T-helper 1 cell (primary cell): Measurements from ENCODE around the gene PRKG1.
"Not testable (repeated sequence)": the region's sequence is repeated elsewhere in the genome, so short reads cannot be mapped to it uniquely, and the experiment has no call there.

Experiments used
- DNase-seq, 5 donors: peaks; one replicate each; pipeline ENCODE4 v3.0.0-alpha.2; 2012 to 2020

PRKG1 gene

GRCh38 chr10:51709324-51709972 is 635.2 kb downstream of the PRKG1 start:
- DNase-seq, result no peak

- DNase-seq, result no peak
Observed at GRCh38 chr10:51711519-51711891, 637.2 kb downstream of the PRKG1 start.

- DNase-seq, result no peak
Observed at GRCh38 chr10:51716981-51717380, 642.7 kb downstream of the PRKG1 start.

GRCh38 chr10:51718804-51719291 is 644.6 kb downstream of the PRKG1 start:
- DNase-seq, result no peak

- DNase-seq, result no peak
Observed at GRCh38 chr10:51724038-51724437, 649.8 kb downstream of the PRKG1 start.

- no peak for DNase-seq
Observed at GRCh38 chr10:51729822-51730555, 655.7 kb downstream of the PRKG1 start.

GRCh38 chr10:51733057-51733456 is 658.8 kb downstream of the PRKG1 start:
- DNase-seq, result no peak

GRCh38 chr10:51743146-51743545 is 668.9 kb downstream of the PRKG1 start:
- DNase-seq, result no peak

GRCh38 chr10:51744235-51745000 is 670.1 kb downstream of the PRKG1 start:
- no peak for DNase-seq

- DNase-seq, result no peak
Observed at GRCh38 chr10:51745397-51745796, 671.1 kb downstream of the PRKG1 start.

GRCh38 chr10:51747216-51747615 is 672.9 kb downstream of the PRKG1 start:
- no peak for DNase-seq

GRCh38 chr10:51748959-51749358 is 674.7 kb downstream of the PRKG1 start:
- DNase-seq, result no peak

GRCh38 chr10:51758366-51758765 is 684.1 kb downstream of the PRKG1 start:
- no peak for DNase-seq

- DNase-seq, result not testable (repeated sequence)
Observed at GRCh38 chr10:51758838-51759237, 684.6 kb downstream of the PRKG1 start.

- DNase-seq, result no peak
Observed at GRCh38 chr10:51759896-51760534, 685.7 kb downstream of the PRKG1 start.

- no peak for DNase-seq
Observed at GRCh38 chr10:51760864-51761640, 686.8 kb downstream of the PRKG1 start.

- DNase-seq, result no peak
Observed at GRCh38 chr10:51763746-51764145, 689.5 kb downstream of the PRKG1 start.

GRCh38 chr10:51765284-51765971 is 691.1 kb downstream of the PRKG1 start:
- DNase-seq, result no peak

- DNase-seq, result no peak
Observed at GRCh38 chr10:51766423-51767102, 692.3 kb downstream of the PRKG1 start.

- no peak for DNase-seq
Observed at GRCh38 chr10:51767103-51767763, 692.9 kb downstream of the PRKG1 start.
